ENCODE data around the gene GPR22.

The GPR22 gene

DNA sequence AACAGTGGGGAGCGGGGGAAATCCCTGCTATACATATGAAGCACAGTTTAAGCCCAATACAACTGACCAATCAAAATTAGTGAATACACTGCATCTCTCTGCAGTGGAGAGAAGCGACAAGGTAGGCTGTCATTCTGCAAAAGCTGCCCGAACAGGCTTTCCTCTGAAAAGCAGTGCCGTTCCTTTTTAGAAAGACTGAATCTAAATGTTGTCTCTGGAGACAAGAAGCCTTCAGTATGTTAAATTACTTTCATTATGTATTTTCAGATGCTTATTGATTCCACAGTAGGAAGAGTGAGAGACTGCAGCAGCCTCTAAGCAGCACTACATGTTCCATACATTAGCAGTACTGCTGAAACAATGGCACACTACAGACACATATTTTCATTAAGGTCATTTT, at the start of gene GPR22:
Gene GPR22 (plus strand): TSS at position 129 of the 400 bp plus-strand sequence. CDS start 4,004 bp downstream, outside the sequence.
- DNase-seq (ENCODE audit: low spot score), result peak; percentile 57

DNA sequence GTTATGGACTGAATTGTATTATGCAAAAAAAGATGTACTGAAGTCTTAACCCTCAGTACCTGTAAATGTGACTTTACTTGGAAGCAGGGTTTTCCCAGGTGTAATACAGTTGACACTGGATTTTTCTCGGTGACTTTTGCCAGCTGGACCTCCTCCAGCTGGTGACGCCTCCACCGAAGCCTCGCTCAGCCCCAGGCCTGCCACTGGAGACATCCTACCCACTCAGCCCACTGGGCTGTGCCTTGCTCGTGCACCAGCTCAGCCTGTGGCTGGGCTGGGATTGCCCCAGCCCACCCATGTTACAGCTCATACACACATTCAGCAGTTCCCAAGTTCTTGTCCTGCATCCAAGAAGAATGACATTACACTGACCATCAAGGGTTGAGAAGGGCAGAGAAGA, 42.4 kb upstream of the GPR22 start:
- DNase-seq (ENCODE audit: low spot score), result no peak

DNA sequence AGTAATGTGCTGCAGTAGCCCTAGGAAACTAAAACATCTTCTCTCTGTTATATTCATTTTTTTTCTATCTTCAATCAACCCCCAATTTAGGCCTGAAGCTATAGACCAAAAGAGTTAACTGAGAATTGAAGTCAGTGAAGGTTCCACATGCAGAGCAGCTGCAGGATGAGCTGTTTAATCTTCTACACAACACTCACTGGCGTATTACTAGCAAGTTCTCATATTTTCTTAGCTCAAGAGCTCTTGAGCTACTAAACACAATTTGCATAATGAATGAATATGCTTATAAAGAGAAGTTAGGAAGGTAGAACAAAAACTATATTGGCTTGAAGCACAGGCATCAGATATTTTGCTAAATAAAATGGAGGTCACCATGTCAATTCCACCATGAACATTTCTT, 41.2 kb upstream of the GPR22 start:
- no peak for DNase-seq (ENCODE audit: low spot score)

DNA sequence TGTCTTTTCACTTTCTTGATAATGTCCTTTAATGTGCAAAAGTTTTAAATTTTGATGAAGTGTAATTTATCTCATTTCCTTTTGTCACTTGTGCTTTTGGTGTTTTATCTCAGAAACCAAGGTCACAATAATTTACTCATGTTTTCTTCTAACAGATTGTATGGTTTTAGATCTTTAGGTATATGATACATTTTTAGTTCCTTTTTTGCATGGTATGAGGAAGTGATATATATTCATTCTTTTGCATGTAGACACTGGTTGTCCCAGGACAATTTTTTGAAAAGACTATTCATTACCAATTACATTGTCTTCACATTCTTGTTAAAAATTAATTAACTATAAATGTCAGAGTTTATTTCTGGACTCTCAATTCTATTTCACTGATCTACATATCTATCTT, 39.8 kb upstream of the GPR22 start:
- no peak for DNase-seq (ENCODE audit: low spot score)

GRCh38 chr7:107432261-107432660, 37.6 kb upstream of the GPR22 start:
- no peak for DNase-seq (ENCODE audit: low spot score)

GRCh38 chr7:107435749-107436148, 34.1 kb upstream of the GPR22 start:
- no peak for DNase-seq (ENCODE audit: low spot score)

GRCh38 chr7:107439025-107439424, 30.8 kb upstream of the GPR22 start:
- no peak for DNase-seq (ENCODE audit: low spot score)

GRCh38 chr7:107441581-107442422, 28.1 kb upstream of the GPR22 start:
- DNase-seq (ENCODE audit: low spot score), result no peak

- DNase-seq (ENCODE audit: low spot score), result no peak
Observed at GRCh38 chr7:107442678-107443077, 27.2 kb upstream of the GPR22 start.

DNA sequence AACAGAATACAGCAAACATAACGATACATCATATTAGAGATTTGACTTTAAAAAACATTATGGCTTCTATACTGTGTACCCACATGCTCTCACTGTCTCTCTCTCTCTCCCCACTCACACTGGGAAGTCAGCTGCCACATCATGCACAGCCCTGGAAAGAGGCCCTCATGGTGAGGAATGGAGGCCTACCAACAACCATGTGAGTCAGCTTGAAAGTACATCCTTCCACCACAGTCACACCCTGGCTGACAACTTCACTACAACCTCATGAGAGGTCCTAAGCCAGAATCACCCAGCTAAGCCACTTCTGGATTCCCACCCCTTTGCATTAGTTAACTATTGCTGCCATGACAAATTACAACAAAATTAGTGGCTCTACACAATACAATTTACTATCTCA, 23.3 kb upstream of the GPR22 start:
- DNase-seq (ENCODE audit: low spot score), result no peak

GRCh38 chr7:107446988-107447387, 22.9 kb upstream of the GPR22 start:
- DNase-seq (ENCODE audit: low spot score), result no peak

GRCh38 chr7:107450970-107451369, 18.9 kb upstream of the GPR22 start:
- no peak for DNase-seq (ENCODE audit: low spot score)

- no peak for DNase-seq (ENCODE audit: low spot score)
Observed at GRCh38 chr7:107453388-107453787, 16.5 kb upstream of the GPR22 start.

DNA sequence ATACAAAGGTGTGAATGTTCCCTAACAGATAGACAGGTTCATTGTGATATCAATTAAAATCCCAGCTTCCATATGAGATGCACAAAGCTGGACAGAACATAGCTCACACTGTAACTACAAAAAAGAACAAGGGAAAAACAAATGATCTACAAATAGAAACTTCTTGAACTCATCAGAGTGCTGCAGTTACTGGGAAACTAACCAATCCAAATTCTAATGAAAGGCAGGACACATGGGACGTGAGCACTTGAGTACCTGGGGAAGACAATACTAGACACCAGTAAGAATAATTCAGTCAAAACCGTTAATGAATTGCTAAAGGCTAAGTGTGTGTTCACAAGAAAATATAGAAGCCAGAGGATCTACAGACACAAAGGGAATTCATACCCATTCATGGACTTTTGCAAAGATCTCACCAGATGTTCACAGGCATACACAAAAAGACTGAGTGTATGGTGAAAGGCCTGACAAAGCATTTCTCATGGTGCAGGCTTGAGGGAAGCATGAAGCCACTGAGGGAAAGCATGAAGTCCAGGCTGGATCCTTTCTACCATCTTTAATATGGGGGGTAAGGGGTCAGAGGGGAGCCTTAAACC, 7.8 kb upstream of the GPR22 start:
- peak; percentile 24 for DNase-seq (ENCODE audit: low spot score)

- DNase-seq (ENCODE audit: low spot score), result peak; percentile 84
Observed at GRCh38 chr7:107463139-107464078, 6.4 kb upstream of the GPR22 start.

DNA sequence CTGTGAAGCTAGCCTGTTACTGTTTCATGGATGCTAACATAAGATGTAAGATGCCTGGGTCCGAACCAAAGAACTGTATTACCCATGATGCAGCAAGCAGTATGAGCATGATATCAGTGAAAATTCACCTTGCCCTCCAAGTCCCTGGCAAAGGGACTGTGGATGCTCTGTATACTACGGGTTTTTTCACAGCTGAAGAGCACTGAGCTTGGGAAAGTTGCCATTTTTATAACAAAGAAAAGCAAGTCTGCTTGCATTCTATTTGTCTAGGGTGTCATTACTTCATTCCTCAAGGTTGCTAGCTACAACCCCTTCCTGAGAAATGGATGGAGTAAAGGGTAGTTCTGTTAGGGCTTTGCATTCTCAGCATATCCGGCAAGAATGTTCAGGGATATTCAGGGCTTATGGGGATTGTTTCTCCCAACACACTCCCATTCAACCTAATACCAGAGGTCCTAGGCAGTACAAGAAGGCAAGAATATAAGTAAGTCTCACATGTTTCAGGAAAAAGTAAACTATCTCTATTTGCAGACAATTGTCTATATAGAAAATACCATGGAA, 5.1 kb upstream of the GPR22 start:
- DNase-seq (ENCODE audit: low spot score), result no peak

DNA sequence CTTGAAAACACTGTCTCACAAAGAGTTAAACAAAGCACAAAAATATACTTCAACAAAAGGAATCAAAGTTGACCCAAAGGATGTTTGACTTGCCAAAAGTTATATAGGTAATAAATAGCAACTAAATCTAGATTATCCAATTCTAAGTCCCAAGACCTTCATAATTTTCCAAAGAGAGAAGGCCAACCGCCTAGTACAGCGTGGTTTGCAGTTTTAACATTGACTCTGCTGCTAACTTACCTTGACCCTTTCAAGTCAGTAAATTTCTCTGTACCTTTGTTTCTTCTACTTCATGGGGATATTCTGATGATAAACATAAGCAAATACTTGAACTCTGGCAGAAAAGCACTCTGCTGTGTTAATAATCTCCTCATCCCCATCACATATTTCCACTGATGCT, 1.9 kb upstream of the GPR22 start:
- no peak for DNase-seq (ENCODE audit: low spot score)

DNA sequence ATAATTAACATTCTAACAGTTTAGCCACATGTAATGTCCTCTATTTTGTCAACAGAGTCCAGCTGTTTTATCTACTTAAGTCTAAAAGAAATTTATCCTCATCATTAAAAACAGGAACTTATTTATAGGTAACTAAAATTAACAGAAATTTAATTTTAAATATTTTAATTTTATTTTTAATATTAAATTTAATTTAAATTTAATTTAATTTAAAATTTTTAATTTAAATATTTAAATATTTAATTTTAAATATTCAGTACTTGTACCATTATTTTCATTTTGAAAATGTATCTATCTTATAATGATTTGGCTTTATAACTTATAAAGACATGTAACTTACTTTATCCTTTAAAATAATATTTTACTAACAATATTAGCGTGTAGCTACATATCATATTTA, 1.0 kb upstream of the GPR22 start:
- DNase-seq (ENCODE audit: low spot score), result no peak

GRCh38 chr7:107471292-107472070, 1.6 kb downstream of the GPR22 start:
- DNase-seq (ENCODE audit: low spot score), result peak; percentile 54

GRCh38 chr7:107472116-107472515, 2.3 kb downstream of the GPR22 start:
- DNase-seq (ENCODE audit: low spot score), result no peak

- peak; percentile 30 for DNase-seq (ENCODE audit: low spot score)
Observed at GRCh38 chr7:107474104-107474521, 4.3 kb downstream of the GPR22 start.

All from Ammon's horn (tissue), 1 donor.